Stimulated activated CD8-positive, alpha-beta memory T cell treated with anti-CD3 and anti-CD28 coated beads, Interleukin-15, amount 100 ng/mL, for 4 hours (primary cell): Measurements from ENCODE around the gene ANKRD36B.
"Not testable (repeated sequence)": the region's sequence is repeated elsewhere in the genome, so short reads cannot be mapped to it uniquely, and the experiment has no call there.

Experiments used
- DNase-seq, 2 donors: peaks; one replicate each; pipeline ENCODE4 v3.0.0-alpha.2; 2020; ENCODE audit warnings: low read depth in 2 of 2

ANKRD36B gene

DNA sequence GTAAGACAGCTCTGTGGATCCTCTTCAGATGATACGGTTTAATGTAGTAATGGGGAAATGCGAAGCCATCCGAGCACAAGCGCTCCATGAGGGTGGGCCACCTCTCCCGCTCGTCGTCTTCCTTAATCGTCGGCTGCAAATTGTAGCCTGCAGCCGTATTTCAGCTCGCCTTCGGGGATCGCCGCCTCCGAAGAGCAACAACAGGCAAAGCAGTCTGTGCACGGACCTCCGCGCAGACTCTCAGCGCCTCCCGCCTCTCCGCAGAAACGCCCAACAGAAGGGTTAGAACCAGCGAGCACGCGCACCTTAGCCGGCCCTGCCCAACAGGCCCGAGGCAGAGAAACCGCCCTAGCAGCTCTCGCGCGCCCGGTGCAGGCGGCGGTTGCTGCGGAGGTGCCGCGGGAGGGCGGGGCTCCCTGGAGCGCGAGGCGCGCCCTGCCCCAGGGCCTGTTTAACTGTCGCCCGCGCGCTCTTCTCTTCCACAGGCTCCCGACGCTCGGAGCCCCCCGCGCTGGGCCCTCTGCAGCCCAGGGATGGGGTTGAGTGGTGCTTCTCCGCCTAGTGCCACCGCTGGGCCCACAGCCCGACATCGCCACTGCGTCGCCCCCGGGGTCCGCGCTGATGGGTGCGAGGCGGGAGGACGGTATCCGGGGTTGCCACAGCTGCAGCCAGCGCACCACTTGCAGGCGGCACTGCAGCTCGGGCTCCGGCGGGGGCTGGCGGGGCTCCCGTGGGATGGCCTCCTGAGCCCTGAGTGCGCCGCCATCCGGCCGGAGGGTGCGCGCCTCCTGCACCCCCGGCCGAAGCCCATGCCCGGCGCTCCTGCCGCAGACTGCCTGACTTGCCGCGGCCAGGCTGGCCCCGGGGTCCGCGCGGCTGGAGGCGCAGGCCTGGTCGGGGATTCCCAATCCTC lies at the start of gene ANKRD36B:
ANKRD36B (minus strand) TSS at position 280 of the 913 bp plus-strand sequence; CDS start at position 88, 192 bp downstream.
- DNase-seq: peak; percentile 25 to 31

DNA sequence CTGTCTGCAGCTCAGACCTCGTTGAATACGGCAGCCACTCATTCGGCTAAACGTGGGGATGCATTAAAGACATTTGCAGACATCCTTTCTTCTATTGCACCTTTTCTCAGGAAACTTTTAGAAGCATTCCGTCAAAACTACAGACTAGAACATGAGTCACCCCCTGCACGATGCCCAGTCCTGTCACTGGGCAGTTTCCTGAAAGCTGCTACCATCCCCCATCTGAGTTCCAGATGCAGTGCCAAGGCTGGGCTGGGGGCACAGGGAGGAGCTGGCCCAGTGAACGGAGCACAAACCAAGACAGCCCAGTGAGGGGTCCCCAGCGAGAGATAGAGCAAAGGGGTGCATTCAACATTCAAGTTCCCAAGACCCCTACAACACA lies 36.4 kb upstream of the ANKRD36B start:
- DNase-seq: not testable (repeated sequence)

DNA sequence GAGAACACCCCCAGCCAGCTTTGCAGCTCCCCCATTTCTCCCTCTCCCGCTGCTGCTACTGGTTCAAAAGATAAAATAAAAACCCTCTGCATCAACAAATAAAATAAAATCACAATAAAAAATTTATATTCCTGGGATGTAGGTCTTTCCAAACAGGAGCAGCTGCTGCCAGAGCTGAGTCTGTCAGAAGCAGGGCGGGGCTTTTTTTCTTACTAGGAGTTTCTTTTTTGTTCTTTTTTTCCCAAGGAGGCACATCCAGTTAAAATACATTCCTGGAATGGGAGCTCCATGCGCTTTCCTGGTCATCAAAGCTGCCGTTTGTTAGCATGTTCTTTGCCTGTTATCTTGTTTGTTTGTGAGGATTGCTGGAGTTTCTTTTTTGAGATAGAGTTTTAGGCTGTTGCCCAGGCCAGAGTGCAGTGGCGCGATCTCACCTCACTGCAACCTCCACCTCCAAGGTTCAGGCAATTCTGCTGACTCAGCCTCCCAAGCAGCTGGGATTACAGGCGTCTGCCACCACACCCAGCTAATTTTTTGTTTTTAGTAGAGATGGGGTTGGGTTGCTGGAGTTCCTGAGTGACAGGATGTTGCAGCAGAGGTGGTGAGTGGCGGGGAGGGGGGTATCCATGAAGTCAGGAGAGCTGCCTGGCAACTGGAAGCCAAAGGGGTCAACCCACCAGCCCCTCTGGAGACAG lies 35.8 kb upstream of the ANKRD36B start:
- not testable (repeated sequence) for DNase-seq

DNA sequence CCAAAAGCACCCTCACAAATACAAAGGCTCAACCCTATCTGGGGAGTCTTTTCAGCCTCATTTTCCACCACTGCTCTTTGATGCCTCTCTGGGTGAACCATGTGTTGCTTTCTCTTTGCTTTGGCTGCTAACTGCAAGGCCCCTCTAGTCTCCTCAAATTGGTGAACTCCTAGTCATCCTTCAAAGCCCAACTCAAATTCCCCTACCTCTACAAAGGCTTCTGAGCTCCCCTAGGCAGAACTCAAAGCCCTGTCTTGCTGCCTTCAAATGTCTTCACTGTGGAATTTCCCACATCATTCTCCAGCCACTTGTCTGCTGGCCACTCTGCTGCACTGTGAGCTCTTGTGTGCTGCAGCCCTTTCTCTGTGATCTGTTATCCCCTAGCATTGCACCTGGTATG lies 33.3 kb upstream of the ANKRD36B start:
- not testable (repeated sequence) for DNase-seq

DNA sequence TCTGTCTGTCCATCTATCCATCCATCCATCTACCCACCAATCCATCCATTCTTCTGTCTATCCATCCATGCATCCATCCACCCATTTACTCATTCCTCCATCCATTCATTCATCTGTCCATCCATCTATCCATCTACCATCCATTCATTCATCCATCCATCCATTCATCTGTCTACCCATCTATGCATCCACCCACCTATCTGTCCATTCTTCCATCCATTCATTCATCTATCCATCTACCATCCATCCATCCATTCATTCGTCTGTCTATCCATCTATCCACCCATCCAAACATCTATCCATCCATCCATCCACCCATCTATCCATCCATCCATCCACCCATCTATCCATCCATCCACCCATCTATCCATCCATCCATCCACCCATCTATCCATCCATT lies 30.8 kb upstream of the ANKRD36B start:
- DNase-seq: not testable (repeated sequence)

DNA sequence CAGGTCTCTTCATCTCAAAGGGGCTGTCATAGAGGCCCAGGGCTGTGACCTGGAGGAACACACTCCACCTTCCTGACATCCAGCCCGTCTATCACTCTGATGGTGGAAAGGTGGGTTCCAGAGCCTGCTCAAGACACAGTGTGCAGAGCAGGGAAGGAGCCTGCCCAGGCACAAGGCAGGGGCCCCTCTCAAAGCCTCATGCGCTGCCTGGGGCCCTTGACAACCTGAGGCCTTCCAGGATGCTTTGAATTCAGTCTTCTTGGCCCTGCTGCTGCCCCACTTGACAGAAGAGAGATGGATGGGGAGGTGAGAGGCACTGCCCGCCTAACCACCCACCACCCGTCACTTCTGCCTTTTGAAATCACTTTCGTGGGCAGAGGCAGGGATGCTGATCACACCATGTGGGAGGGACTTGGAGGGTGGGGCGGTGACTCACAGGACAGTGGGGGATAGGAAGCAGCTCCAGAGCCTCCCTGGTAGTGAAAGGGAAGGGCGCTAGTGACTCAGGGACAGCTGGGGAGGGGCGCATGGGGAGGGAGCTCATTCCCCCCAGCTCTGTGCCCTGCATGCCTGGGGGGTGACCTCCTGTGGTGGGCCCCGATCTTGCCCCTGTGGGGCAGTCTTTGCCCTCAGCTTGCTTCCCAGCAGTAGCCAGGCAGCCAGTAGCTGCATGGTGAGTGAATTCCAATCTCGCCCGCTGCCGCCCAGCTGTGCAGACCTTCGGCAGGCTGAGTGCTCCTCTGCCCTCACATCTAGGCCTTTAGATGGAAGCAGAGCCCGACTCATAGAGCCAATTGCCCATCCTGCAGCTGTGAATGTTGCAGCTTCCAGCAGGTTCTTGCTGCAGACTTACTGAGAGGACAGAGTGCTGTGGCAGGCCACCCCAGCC lies 29.5 kb upstream of the ANKRD36B start:
- DNase-seq: not testable (repeated sequence)

DNA sequence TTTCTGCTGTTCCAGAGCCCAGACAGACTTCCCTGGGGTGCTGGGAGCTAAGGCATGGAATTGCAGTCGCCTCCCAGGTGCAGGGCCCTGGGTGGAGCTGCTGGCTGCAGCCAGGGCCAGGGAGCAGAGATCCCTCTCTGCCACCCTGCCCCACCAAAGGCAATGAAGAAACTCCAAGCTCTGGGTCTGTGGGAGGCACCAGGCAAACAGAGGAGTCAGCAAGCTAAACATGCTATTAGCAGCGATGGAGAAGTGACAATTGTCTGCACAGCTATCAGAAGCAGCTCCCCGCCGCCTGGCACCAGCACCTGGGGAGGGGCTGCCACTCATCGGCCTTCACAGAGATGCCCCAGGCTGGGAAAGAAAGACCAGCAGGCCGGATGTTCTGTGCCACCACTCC lies 28.2 kb upstream of the ANKRD36B start:
- DNase-seq: no peak

DNA sequence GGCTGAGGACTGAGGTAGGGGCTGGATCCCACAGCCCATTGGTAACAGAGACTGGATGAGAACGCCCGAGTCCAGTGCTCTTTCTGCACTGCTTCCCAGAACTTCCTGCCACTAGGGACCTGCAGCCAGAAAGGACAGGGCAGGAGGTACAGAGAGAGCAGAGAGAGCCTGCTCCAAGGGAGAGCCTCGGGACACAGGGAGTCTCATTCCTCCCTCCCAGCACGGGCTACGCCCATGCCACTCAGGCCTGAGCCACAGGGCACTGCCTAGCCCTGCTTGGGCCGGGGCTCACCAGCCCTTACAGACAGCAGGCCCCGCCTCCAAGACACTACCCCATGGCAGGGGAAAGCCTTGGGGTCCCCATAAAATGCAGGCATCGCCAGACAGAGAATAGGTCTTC lies 26.1 kb upstream of the ANKRD36B start:
- DNase-seq: not testable (repeated sequence)

DNA sequence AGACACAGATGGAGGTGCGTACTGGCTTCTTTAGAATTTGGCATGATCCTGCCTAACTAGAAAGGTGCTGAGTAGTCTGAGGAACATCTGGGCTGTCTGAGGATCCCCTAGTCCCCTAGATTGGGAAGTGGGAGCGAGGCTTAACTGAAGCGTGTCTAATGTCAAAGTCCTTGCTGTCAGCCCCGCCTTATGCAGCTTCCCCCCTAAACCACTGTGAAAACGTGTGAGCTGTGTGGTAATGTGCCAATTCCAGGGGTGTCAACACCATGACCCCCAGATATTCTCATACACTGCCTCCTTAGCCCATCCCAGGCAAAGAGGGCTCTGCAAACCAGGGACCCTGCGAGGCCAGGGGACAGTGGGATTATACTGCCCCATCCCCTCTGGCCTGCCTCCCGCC lies 22.2 kb upstream of the ANKRD36B start:
- DNase-seq: not testable (repeated sequence)

DNA sequence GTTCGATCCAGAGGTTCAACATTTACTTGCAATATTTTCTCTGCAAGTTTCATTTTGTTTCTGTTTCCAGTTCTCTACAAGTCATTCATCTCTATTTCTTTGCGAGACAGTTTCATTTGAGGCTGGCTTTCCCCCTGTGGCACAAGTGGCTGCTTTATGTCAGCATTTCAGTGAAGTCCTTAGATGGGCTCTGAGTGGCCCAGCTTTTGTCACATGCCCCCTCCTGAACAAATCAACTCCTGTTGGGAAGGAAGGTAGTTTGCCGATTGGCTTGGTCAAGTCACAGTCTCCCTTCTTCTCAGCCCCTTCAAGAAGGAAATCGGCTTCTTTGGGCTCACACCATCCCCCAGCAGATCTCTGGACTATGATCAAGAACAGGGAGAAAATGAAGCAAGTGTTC lies 19.1 kb upstream of the ANKRD36B start:
- not testable (repeated sequence) for DNase-seq

DNA sequence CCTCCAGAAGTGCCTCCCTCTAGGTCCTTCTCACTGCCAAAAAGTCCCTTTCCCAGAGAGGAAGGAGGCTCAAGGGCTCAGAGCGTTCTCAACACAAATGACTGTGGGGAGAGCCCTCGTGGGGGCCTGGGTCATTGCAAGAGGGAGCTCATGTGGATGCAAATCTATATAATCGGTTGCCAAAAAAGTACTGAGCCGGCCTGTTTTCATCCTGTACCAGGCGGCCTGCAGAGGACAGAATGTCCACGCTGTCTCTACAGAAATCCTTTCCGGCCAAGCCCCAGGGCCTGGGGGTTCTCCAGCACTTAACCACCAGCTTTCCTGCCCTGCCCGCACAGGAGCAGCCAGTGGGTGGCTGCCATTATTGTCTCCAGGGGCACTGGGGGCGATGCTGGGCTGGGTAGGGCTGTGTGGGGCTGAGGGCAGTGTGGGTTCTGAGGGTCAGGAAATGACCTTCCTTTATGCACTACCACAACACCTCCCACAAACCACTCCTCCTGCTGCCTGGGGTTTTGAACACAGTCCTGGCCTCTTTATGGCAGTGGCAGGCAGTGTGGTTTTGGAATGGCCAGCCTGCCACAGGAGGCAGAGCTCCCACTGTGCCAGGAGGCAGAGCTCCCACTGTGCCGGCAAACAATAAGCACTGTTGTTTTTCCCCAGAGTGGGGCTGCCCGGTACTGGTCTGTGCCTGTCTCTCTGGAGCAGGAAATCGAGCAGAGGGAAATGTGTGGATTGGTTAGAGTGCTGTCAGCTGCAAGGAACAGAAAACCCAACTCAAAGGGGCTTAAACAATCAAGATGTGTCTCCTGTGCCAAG lies 16.1 kb upstream of the ANKRD36B start:
- DNase-seq: not testable (repeated sequence)

DNA sequence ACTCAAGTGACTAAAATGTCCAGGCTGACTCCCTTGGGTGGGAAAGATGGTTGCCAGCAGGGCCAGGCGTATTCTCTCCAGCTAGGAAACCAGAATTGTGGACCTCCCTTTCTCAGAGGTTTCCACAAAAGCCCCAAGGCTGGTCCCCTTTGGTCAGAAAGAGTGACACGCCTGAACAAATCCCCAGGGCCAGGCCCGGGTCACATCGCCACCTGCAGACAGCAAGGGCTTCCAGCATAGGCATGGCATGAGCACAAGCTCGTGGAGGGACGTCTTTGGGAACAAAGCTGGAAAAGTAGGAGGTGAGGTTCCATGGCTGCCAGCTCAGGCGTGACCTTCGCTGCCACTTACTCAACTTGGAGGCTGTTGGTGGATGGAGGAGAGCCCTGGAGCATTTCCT lies 15.4 kb upstream of the ANKRD36B start:
- not testable (repeated sequence) for DNase-seq

DNA sequence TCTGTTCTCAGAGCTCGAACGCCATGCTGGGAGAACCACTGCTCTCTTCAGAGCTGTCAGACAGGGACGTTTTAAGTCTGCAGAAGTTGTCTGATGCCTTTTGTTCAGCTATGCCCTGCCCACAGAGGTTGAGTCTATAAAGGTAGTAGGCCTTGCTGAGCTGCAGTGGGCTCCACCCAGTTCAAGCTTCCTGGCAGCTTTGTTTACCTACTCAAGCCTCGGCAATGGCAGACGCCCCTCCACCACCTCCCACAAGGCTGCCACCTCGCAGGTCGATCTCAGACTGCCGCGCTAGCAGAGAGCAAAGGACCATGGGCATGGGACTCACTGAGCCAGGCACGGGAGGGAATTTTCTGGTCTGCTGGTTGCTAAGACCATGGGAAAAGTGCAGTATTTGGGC lies 11.9 kb upstream of the ANKRD36B start:
- not testable (repeated sequence) for DNase-seq

DNA sequence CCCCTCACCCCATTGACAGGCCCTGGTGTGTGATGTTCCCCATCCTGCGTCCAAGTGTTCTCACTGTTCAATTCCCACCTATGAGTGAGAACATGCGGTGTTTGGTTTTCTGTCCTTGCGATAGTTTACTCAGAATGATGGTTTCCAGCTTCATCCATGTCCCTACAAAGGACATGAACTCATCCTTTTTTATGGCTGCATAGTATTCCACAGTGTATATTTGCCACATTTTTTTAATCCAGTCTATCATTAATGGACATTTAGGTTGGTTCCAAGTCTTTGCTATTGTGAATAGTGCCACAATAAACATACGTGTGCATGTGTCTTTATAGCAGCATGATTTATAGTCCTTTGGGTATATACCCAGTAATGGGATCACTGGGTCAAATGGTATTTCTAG lies 6.5 kb upstream of the ANKRD36B start:
- not testable (repeated sequence) for DNase-seq

DNA sequence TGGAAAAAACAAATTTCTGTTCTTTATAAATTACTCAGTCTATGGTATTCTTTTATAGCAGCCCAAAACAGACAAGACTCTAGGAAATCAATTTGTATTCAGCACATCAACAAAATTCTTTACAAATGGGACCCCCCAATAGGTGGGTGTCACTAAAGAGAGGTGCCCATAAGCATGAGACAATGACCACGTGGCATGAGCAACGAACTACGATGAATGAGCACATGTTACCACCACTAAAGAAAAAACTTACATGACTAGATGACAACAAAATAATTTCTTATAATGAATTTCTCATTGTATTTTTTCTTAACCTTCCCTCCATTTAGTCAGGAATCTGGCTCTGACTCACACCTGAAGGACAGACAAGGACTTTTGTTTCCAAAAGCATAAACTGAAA lies 3.8 kb upstream of the ANKRD36B start:
- not testable (repeated sequence) for DNase-seq

DNA sequence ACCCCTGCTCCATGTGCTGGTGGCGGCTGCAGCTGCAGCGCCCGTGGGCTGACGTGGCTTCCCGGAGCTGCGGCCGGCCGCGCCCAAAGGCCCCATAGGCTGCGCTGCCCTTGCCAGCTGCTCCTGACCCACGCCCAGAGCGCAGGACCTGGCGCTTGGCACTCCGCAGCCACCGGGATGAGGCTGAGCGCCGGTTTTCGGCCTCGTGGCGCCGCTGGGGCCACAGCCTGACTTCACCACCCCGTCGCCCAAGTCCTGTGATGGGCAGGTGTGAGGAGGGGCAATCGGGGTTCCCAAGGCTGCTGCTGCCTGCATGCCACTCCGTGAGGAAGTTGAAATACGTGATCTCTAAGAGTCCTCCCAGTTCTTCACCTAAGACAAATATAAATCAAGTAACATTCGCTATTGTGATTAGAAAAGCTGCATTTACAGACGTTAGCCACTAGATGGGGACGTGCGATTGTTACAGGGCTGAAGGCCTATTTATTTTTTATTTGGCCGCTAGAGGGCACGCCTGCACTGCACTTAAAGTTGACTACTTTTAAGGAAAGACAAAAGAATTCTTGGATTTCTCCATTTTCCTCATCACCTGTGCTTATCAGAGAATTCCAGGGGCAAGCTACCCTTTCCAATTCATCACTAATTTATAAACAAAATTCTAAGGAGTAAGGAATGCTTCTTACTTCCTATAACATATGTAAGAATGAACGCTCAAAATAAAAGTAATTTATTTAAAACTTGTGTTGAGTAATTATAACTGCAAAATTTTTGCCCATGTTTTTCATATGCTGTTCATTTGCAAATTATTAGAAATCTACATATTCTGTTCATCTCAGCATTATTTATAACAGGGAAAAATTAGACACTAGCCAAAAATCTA lies 1.1 kb upstream of the ANKRD36B start:
- peak; percentile 22 to 57 for DNase-seq

DNA sequence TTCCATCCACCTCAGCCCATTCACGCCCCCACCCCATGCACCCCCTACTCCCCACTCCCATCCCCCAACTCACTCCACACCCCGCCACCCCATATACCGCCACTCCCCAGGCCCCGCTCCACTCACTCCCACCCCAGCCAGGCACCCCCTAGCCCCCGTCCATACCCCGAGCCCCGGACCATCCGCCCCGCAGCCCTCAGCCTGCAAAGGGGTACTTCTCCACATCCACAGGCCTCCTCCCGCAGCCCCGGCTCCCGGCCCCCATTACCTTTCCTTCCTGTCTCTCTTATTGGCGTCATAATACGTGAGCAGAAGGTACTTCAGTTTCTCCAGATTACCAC lies 450 bp downstream of the ANKRD36B start:
- not testable (repeated sequence) for DNase-seq

DNA sequence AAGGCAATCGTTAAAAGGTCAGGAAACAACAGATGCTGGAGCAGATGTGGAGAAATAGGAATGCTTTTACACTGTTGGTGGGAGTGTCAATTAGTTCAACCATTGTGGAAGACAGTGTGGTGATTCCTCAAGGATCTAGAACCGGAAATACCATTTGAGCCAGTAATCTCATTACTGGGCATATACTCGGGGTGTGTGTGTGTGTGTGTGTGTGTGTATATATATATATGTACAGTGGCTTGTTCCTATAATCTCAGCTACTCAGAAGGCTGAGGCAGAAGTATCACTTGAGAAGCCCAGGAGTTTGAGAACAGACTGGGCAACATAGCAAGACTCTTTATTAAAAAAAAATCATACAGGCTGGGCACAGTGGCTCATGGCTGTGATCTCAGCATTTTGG lies 24.0 kb downstream of the ANKRD36B start:
- DNase-seq: not testable (repeated sequence)

DNA sequence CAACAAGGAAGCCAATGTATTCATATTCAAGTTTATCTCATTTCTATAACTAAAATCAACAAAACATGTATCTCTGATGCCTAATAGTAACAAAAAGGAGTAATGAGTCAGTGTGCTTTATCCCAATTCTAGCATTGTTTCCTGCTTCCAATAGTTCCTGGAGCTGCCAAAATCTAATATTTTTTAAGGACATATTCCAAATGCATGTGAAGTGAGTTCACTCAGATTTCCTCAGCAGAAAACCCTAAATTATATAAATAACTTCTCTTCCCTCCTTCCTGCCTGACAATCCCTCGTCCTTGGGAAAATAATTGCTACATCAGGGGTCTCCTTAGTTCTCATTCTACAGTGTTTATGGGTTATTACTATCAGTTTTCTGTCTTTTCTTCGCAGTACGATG lies 37.3 kb downstream of the ANKRD36B start:
- DNase-seq: not testable (repeated sequence)

DNA sequence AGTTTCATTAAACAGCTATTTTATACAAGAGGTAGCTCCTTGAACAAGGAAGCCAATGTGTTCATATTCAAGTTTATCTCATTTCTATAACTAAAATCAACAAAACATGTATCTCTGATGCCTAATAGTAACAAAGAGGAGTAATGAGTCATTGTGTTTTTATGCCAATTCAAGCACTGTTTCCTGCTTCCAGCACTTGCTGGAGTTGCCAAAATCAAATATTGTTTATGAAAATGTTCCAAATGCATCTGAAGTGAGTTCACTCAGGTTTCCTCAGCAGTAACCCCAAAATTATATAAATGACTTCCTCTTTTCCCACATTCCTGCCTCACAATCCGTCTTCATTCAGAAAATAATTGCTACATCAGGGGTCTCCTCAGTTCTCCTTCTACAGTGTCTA lies 39.2 kb downstream of the ANKRD36B start:
- DNase-seq: not testable (repeated sequence)
